DMS153 (cell line): ENCODE results near the gene DYNLL2.
"Not testable (repeated sequence)": the region's sequence is repeated elsewhere in the genome, so short reads cannot be mapped to it uniquely, and the experiment has no call there.

Source experiments
- DNase-seq: peaks from one replicate; lab custom pipeline; 2025; lab: John Stamatoyannopoulos, UW

DYNLL2 gene

DNA sequence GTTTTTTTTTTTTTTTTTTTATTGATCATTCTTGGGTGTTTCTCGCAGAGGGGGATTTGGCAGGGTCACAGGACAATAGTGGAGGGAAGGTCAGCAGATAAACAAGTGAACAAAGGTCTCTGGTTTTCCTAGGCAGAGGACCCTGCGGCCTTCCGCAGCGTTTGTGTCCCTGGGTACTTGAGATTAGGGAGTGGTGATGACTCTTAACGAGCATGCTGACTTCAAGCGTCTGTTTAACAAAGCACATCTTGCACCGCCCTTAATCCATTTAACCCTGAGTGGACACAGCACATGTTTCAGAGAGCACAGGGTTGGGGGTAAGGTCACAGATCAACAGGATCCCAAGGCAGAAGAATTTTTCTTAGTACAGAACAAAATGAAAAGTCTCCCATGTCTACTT, 10.0 kb upstream of the DYNLL2 start:
- not testable (repeated sequence) for DNase-seq

DNA sequence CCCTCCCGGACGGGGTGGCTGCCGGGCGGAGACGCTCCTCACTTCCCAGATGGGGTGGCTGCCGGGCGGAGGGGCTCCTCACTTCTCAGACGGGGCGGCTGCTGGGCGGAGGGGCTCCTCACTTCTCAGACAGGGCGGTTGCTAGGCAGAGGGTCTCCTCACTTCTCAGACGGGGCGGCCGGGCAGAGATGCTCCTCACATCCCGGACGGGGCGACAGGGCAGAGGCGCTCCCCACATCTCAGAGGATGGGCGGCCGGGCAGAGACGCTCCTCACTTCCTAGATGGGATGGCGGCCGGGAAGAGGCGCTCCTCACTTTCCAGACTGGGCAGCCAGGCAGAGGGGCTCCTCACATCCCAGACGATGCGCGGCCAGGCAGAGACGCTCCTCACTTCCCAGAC, 8.8 kb upstream of the DYNLL2 start:
- not testable (repeated sequence) for DNase-seq

DNA sequence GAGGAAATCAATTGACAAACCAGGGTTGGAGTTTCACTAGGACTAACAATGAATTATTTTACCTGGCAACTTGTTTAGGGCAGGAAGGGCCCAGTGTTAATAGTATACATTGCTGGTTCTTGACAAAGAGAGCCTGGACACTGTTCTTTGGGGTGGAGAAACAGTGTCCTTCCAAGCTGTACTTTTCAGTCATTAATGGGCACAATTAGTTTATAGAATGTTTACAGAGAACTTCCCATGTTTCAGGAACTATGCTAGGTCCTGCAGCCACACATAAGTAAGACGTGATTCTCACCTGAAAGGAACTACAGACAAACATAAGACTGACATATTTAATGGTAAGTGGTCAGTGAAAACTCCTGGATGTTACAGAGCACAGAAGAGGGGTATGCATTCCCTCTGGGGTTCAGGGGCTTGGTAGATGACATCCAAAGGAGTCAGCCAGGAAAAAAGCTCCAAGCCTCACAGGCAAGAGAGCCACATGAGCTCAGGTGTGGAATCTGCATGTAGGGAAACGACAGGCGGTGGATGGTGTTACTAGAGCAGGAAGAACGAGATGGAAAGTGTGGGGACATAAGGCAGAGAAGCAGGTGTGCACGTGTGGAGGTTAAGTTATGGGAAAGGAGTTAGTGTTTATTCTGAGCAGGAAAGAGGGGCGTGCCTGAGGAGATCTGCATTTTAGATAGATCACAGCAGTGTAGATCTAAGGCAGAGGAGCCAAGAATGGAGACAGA, 3.8 kb upstream of the DYNLL2 start:
- no peak for DNase-seq

DNA sequence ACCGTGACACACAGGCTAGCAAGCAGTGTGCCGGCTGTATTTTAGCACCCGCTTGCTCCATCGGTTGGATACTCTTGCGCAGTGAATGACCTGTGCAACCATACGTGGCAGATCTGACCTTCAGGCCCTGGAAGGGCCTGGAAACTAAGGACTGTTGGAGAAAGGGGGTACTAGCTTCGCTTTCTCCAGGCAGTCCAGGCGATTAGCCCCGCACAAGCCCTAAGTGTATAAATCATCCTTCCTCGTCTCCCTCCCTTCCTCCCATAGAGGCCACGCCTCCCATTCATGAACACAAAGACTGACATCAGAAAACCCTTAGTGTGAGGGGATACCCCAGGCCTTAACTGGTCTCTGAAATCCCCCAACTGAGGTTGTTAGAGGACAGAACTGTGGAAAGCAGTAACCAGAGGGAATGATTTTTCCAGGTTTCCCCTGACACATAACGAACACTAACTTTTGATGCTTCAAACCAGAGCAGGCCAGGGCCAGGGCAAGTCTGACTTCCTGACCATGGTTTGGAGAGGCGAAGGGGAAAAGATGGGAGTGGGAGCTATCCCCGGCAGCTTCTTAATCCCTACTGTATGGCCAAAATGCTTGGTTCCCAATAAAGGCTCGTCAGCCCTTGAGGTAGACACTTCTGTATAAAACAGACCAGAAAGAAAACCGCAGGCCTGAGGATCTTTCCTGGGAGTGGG, 1.4 kb upstream of the DYNLL2 start:
- DNase-seq: no peak

DNA sequence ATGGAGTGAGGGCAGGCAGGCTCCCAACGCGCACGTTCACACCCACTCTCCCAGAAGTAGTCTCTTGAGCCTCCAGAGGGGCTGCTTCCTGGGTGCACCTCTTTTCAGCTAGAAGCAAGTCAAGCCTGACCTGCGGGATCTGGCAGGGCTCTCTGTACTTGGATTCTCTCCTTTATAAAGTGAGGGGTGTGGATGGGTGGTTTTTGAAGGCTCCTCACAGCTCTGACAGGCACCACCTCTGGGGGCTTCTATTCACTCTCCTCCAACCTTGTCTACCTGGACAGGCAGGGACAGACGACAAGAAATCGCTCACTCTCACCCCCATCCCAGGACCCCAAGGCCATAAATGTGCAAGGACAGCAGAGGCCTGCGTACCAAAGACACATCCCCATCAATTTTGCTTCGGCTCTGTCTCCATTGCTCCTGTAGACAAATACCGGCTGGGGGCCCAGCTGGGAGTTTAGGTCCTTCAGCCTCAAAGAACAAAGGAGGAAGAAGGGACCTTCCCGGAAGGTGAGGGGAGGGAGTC, 814 bp upstream of the DYNLL2 start:
- DNase-seq: no peak

DNA sequence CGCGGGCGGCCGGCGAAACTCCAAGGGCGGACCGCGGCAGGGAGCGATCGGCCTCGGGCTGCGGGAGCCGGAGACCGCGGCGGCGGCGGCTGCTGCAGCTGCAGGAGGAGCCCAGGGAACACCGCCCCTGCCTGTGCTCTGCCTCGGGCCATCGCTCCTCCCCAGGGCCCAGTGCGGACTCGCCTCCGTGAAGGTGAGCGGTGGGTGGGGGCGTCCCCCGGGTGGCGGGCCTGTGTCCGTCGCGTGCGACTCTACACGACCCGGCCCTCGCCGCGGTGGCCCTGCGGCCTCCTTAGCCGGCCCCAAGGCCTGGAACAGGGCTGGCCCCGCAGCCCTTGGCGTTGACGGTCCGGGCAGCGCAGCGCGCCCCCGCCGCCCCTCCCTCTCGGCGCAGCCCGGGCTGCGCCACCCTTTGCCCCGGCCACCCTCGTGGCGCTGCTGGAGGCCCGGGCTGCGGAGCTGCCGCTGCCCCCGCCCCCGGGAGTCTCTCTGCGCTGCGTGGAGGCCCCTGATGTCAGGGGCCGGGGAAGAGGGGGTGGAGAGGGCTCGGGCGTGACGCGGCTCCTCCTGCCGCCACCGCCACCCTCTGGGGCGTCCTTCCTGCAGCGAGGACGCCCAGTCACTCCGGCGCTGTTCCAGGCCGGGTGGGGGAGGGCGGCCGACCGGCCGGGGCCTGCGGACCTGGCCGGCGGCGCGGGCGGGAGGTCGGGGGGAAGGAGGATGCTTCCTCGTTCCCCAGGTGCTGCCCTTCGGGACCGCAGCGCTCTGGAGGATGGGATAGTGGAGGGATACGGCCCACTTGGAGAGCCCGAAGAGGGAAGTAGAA, 485 bp downstream of the DYNLL2 start:
- no peak for DNase-seq

DNA sequence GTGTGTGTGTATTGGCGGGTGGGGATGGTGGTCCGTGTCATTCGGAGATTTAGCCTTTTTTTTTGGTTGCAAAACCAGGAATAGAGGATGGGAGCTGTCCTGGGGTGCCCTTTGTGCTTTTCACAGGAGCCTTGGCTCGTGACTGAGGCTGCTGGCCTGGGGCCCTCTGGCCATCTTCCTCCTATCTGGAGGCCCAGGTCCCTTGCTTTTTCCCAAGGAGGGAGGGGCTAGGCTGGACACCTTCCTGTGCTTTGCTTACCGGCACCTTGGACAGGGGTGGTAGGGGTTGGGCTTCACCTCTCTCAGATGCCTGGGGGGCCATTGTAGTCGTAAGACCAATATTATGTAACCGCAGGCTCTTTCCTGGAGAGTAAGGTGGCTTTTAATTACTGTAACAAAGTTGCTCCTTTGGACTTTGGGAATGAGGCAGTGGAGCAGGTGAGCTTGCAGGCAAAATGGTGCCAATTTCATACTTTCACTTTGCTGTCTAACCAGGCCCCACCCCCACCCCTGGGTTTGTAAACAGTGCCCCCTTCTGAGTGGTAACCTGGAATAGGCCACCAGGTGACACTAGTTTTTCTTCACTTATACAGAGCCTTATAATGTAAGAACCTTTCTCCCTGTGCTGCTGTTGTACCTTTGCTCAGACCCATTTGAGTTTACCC, 1.2 kb downstream of the DYNLL2 start:
- DNase-seq: no peak

DNA sequence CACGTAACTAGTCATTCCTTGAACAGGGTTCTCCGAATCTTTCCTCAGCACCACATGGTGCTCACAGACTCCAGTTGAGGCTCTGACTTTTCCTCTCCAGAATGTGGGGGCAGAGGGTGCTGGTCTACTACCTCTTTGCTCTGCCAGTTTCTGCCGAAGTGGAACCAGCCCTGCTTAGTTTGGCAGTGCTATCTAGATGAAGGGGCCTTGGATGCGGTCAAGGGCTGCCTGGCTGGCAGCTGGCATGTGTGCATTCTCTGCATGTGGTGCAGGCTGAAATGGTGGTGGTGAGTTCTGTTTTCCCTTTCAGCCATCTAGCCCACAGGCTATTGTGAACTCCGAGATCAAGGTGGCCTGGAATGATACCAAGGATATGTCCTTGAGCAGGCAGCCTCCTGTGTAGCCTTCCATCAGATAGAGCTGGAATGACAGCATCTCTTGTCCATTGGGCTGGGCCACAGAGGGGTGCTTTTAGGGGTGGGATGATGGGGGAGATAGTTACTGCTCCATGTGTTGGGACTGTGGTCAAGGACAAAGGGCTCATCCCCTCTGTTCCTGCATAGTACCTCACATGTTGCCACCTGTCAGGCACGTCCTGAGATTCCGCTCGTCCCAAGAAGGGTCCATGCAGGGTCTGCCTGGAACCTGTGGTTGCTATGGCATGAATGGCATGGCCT, 2.0 kb downstream of the DYNLL2 start:
- DNase-seq: no peak

DNA sequence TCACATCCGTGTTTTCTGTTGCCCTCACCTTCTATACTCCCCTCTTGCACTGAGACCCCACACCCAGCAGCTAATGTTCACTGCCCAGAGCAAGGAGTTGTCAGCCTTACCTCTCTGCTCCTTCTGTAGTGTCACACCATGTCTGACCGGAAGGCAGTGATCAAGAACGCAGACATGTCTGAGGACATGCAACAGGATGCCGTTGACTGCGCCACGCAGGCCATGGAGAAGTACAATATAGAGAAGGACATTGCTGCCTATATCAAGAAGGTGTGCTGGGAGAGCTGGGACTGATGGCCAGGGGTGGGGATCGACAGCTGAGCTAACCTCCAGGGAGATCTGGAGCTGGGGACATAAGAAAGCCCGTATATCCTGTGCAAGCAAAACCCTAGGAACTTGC, 3.7 kb downstream of the DYNLL2 start:
- DNase-seq: no peak

DNA sequence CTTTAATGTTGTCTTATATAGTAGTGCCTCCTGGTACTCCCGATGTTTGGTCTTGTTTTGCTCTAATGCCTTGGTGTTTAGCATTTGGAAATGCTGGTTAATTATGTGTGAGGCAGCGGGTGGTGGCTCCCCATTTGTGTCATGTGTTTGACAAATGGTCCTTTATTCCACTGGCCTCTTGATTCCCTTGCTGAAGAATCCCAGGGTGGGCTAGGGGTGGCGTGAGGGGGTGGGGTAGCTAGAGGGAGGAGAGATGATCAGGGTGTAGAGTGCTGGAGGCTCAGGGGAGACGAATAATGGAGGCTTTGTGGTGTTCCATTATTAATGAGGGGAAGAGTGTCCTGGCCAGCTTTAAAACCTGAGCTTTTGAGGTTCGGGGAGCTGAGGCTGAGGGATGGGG, 5.4 kb downstream of the DYNLL2 start:
- no peak for DNase-seq

DNA sequence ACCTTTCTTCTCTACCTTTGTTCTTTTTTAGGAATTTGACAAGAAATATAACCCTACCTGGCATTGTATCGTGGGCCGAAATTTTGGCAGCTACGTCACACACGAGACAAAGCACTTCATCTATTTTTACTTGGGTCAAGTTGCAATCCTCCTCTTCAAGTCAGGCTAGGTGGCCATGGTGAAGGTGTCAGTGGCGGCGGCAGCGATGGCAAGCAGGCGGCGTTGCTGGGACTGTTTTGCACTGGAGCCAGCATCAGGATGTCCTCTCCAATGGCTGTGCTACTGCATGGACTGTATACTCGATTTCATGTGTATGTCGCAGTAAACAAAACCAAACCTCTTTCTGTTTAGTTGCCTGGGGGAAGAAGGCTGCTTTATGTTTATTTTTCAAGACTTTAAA, 5.9 kb downstream of the DYNLL2 start:
- DNase-seq: no peak

DNA sequence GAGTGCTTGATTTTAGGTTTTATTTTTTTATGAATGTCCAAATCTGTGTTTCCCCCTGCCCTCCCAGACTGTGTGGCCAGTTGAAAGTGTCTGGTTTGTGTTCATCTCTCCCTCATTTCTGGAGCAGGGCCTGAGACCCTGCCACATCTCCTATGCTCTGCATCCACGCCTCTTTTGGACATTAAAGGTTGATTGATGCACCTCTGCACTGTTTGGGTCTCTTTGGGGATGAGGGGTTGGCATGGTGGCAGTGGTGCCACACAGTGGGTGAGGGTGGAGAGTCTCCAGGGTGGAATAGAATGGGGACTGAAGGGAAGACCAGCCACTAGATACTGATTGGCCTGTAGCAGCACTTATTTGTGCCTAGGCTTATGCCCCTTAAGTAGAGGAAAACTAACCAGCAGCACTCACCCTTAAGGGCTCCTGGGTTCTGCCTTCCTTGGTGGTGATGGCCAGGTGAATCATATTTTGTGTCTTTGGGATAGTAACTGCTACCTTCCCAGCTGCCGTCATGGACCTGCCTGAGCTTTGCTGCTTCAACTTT, 7.9 kb downstream of the DYNLL2 start:
- no peak for DNase-seq

DNA sequence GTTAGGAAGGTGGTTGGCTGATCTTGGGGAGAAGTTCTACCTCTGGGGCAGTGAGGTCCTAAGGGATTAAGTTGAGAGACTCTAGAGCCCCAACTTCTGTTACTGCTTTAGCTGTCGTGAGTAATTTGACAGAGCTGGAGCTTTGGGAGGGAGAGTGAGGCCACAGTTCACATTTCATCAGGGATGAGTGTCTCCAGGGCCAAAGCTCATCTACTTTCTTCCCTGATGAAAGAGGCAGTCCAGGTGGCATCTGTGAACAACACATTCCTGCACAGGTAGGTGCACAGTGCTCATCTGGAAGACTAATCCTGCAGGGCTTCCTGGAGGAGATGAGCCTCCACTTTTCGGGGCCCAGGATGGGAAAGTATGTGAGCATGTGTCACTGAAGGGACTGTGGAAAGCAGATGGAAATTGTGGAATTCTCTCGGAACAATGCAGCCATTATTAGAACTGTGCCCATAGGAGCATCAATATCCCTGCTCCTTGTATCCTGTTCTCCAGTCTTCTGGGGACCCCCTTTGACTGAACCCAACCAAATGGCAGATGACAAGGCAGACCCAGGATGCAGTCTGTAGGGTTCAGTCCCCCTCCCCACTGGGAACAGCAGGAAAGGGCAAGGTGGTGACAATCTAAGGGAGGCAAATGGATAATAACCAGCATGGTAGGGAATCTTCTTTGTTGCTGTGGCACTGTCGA, 9.0 kb downstream of the DYNLL2 start:
- no peak for DNase-seq

DNA sequence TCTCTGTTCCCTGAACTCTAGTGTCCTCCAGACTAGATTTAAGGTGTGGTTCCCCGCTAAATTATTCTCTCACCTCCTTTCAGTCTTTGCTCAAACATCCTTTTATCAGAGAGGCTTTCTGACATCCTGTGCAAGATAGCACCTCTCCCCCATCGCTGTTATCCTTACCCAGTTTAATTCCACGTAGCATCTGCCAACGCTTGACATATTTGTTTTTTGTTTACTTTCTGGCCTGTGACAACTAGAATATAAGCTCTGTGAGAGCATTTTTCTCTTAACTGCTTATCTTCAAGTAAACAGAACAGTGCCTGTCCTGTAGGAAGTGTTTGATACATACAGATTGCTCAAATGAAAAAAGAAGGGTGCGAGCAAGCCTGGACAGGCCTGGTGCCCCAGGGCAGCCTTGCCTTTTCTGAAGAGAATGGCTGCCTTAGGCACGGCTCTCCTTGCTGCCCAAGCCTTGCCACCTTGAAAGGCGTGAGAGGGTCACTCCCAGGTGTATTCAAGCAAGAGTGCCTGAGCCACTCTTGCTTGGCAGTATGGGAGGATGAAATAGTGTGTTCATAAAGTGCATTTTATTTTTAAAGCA, 9.7 kb downstream of the DYNLL2 start:
- DNase-seq: no peak

DNA sequence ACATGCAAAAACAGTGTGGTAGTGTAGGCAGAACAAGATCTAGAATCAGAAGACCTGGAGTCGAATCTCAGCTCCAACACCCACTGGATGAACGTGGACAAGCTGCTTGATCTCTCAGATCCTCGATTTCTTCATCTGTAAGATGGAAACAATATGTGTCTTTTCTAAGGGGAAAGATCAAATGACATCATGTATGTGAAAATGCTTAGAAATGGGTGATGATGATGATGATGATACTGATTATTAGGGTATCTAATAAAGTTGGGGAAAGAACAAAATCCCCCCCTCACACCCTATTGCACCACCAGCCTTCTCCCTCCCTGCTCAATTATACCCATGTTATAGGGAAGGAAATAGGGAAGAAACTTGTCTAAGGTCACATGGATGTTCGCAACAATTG, 10.9 kb downstream of the DYNLL2 start:
- no peak for DNase-seq

DNA sequence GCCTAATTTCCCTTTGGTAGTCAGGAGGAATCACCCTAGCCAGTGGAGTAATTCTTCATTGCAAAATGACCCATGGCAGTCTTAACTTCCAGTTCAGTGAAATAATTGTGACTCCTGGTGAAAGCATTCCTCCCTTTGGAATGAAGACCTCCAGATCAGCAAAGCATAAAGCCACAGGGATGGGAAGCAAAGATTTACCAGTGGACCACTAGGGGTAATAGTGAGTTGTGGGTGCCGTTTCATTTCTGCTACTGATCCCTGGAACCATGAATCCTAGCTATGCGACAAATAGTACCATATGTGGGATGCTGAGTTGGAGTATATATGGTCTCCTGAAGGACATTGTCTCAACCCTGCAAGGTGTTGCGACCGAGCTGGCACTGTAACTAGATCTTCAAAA, 13.7 kb downstream of the DYNLL2 start:
- no peak for DNase-seq

DNA sequence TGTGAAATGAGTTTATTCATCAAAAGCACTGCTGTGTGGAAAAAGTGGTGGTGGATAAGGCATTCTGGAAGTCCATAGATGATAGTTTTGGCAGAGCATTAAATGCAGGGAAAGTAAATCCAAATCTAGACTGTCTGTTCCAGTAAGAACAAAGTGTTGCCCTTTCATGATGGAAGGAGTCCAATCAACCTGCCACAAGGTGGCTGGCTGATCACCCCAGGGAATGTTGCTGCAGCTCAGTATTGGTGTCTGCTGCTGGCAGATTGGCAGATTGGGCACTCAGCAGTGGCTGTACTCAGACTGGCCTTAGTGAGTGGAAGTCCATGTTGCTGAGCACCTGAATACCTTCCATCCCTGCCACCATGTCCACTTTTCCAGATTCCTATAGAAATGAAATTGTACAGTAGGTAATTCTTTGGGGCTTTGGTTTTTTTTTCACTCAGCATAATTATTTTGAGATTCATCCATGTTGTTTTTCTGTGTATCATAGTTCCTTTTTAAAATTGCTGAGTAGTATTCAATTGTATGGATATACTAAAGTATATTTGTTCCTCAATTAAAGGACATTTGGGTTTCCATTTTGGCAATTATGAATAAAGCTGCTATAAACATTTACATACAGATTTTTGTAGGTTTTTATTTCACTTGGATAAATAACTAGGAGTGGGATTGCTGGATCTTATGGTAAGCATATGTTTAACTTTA, 14.3 kb downstream of the DYNLL2 start:
- no peak for DNase-seq

DNA sequence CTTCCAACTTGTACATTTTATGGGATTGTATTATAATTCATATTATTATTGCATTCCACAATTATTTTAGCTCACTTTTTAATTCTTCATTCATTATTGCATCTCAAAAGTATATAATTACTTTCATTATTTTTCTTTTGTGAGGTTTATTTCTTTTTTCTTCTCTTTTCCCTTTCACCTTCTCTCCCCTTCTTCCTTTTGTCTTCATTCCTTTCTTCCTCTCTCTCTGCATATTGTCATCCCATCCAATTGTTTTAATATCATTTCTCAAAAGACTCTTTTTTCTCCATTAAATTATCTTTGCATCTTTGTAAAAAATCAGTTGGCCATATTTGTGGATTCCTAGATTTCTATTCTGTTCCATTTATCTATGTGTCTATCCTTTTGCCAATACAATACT, 17.3 kb downstream of the DYNLL2 start:
- DNase-seq: no peak

DNA sequence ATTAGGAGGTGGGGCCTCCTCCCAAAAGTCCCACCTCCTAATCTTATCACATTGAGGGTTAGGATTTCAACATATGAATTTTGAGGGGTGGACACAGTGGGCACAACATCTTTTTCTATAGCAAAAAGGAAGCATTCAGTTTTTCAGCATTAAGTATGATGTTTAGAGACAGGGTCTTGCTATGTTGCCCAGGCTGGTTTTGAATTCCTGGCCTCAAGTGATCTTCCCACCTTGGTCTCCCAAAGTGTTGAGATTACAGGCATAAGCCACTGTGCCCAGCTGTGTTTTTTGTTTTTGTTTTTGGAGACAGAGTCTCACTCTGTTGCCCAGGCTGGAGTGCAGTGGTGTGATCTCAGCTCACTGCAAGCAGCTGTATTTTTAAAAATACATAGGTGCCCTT, 18.7 kb downstream of the DYNLL2 start:
- DNase-seq: not testable (repeated sequence)

DNA sequence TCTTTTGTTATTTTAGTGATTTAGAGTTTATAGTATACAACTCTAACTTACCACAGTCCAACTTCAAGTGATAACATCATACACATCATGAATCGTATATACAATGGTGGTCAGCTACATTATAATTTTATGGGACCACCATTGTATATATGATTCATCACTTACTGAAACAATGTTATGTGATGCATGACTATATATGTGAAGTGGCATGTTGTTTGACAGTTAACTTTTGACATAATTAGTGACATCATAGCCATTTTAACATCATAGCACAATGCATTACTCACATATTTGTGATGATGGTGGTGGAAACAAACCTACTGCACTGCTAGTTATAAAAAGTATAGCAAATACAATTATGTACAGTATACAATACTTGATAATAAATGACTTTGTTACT, 21.9 kb downstream of the DYNLL2 start:
- no peak for DNase-seq
